GM19238 (cell line): ENCODE results near the gene MAN1C1.

ENCODE experiments used
- DNase-seq: peaks from one replicate; pipeline ENCODE4 v3.0.0; 2011; ENCODE audit warnings: low spot score; ENCODE audit not compliant: insufficient read length

Gene MAN1C1

DNA sequence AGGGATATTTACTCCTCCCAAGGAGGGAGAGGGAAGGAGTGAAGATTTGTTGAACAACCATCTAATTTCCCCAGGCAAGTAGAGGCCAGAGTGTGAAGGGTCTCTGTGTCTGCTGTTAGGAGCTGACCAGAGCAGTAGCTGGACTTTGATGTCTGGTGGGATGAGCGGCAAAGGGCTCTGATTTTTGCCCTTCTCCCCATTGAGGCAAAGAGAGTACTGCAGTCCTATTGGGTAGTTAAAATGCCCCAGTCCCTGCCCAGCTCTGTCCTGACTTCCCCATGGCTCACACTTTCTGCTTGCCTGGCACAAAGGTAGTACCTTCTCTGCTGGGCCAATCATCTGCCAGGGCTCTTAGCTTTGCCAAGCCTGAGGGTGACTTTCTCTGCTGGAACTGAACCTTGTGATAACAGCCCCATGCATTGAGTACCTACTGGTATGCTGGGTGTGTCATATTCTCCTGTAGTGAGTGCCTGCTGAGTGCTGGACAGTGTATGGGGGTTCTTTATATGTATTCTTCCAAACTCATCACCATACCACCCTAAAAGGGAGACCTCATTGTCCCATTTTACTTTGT, 119.5 kb downstream of the MAN1C1 start:
- DNase-seq = no peak

DNA sequence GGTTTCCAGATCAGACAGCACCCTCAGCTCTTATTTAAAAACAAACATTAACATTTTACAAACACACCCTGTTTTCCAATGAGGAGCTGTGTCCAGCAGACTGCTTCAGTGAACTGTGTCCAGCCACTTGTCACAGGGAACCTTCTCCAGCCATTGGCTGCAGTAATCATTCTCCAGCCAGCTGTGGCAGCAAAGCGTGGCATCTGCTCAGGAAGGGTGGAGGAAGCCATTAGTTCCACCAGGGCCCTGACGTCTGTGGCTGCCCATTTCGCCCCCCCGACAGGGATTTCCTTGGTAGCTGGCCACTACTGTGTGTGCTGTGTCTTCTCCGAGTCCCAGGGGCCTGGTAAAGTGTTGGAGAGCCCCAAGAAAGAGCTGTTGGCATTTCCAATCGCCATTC, 120.5 kb downstream of the MAN1C1 start:
- DNase-seq = no peak

DNA sequence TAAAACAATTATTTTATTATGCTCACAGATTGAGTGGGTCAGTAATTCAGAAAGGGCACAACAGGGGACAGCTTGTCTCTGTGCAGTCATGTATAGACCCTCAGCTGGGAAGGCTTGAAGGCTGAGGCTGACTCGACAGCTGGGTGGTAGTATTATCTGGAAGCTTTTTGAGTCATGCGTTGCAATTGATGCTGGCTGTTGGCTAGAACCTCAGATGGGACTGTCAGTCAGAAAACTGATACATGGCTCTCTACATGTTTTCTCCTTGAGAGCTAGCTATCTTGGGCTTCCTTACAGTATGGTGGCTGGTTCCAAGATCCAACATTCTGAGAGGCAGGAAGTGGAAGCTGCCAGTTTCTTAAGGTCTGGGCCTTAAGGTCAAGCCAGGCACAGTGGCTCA, 121.9 kb downstream of the MAN1C1 start:
- DNase-seq = no peak

GRCh38 chr1:25739341-25739740, 122.8 kb downstream of the MAN1C1 start:
- no peak for DNase-seq

DNA sequence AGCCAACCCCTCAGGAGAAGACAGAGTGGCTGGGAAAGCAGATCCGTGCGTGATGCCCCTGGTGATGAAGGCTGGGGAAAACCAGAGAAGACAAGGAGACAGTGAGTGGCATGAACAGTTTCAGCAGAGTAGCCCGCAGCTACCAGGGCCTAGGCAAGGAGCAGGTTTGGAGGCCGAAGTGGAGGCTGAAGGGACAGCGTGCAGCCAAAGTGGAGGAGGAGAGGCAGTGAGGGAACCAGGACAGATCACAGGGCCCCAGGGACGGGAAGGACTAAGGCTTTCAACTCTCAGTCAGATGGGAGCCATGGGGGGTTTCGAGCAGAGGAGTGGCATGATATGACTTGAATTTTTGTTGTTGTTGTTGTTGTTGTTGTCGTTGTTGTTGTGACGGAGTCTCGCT, 123.5 kb downstream of the MAN1C1 start:
- no peak for DNase-seq

GRCh38 chr1:25742316-25742715, 125.7 kb downstream of the MAN1C1 start:
- no peak for DNase-seq

GRCh38 chr1:25743164-25744139, 126.9 kb downstream of the MAN1C1 start:
- DNase-seq = no peak

- no peak for DNase-seq
Observed at GRCh38 chr1:25744140-25744581, 127.6 kb downstream of the MAN1C1 start.

- no peak for DNase-seq
Observed at GRCh38 chr1:25744636-25745425, 128.2 kb downstream of the MAN1C1 start.

DNA sequence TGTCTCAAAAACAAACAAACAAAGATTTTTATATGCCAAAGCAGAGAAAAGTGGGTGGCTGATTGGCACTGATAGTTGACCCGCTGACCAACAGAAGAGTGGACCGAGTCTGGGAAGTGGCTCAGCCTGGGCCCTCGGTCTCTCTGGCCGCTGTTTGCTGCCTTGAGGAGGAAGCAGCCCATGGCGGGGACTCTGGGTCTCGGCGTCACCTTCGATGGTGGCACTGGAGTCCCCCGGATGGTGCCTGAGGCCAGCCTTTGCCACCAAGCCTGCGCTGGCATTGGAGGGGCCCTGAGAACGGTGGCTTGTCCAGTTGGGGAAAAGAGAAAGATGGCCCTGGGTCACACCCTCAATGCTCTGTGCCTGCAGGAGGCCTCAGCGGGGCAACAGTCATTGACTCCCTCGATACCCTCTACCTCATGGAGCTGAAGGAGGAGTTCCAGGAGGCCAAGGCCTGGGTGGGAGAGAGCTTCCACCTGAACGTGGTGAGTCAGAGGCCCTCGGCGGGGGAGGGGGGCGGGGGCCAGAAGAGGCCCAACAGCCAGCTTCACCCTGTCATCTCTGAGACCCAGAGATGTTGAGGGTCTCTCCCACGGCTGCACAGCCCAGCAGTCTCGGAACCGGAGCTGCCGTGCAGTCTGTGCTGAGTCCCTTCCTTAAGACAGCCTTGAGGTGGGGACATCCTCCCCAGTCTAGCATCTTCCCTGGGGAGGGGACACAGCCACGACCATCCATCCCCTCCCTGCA, 129.9 kb downstream of the MAN1C1 start:
- no peak for DNase-seq

GRCh38 chr1:25747046-25747719, 130.6 kb downstream of the MAN1C1 start:
- DNase-seq = no peak

DNA sequence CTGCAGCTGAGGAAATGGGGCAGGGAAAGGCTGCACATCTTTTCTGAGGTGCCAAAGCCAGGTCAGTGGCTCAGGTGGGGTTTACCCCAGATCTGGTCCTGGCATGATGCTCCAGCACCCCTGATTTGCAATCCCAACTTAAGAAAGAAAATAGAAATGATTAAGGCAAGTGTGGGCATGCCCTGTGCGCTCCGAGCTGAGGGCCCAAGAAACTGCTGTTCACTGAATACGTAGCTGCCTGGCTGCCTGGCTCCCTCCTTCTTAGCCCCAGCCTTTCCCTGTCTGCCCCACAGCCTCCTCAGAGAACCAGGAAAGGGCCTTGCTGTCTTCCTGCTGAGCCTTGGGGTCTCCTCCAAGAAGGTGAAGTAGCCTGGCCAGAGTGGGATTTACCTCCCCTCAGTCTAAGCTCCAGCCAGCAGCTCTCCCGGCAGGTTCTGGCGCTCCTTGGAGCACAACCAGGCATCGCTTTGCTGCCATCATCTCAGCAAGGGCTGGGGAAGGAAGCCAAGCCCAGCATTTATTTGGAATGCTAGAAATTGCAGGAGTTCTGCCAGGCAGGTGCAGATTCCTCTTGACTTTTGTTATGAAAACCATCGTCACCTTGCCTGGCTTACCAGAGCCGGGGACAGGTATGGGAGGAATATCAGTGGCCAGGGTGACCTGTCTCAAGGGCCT, 132.1 kb downstream of the MAN1C1 start:
- DNase-seq = no peak

- DNase-seq = no peak
Observed at GRCh38 chr1:25750923-25751605, 134.5 kb downstream of the MAN1C1 start.

GRCh38 chr1:25754470-25755181, 138.0 kb downstream of the MAN1C1 start:
- DNase-seq = no peak

GRCh38 chr1:25755475-25756125, 139.0 kb downstream of the MAN1C1 start:
- DNase-seq = no peak

DNA sequence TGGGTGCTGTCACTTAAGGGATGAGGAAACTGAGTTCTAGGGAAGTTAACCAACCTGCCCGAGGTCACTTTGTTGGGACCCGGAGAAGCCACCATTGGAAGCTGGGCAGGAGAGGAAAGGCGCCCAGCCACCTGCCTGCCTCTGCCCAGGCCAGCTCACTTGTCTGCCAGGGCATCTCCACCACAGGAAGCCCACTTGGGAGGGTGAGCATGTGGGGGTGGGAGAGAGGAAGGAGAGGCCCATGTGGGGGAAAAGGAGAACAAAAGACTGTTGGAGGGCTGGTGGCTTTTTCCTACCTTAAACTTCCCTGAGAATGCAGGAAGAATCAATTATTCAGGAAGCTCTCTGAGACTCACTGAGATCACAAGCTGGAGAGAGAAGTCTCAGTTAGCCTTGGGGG, 139.6 kb downstream of the MAN1C1 start:
- DNase-seq = no peak

DNA sequence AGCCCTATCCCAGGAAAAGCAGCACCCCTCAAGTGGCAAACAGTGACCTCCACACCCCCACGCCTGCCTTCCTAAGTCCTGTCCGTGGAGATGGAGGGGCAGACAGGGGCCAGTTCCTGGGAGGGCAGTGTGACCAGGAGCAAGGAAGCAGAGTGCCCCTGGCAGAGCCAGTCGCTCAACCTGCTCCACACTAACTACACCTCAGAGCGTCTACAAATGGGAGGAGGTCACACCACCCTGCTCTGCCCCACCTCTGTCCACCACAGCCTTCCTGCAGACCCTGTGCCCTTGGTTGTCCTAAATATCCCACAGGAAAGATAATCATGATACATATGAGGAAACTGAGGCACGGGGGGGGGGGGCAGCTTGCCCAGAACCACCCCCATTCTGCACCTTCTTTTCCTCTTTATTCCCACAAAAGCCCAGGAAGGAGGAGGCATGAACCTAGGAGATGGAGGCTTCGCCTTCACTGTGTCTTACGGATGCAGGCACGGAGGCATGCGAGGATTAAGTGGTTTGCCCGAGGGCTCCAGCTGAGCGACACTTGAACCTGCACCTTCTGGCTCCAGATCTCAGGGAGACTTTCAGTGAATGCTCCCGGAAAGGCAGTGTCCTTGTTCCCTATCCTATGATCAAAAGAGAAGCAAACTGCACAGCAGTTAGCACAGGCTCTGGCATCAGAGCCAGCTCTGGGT, 140.7 kb downstream of the MAN1C1 start:
- no peak for DNase-seq

DNA sequence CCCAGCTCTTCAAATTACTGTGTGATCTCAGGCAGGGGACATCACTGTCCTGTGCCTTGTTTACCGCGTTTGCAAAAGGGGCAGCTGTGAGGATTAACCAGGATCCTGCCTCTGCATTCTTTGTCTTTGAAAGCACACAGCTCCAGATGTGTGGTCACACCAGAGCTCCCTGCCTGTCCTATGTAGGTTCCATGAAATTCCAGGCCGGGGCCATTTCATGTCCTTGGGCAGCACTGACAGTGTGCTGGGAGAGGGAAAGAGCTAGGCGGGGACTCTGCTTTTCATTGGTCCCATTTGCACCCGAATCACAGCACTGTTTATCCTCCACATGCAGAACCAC, 141.2 kb downstream of the MAN1C1 start:
- no peak for DNase-seq
